Panc1 (cell line): Measurements from ENCODE around the gene ITFG1. TPM values are rescaled to one million over a fixed set of nuclear protein-coding genes. Genes with fewer than 3 reads are reported as not detected.

Experiments
- ATAC-seq: fragments of 200-7000 bp; cut with Tn5 transposase; 2 replicates; pipeline ENCODE4 v1.9.1; 2020; ENCODE audit warnings: mild to moderate bottlenecking, moderate library complexity
- BruUV-seq: library from RNA; stranded (reverse); fragments of 400-500 nt; replicated peaks from 2 replicates; lab custom pipeline; 2021; lab: Mats Ljungman, UMichigan
- CTCF ChIA-PET: fragments of 300-600 bp; sonication (Branson Sonifier 250); formaldehyde crosslinking; loops from one replicate; lab custom pipeline; 2022; ENCODE audit warnings: antibody characterized with exemption; lab: Charles Lee
- POLR2A ChIA-PET: fragments of 300-600 bp; sonication (Branson Sonifier 250); formaldehyde crosslinking; loops from one replicate; lab custom pipeline; 2022; ENCODE audit warnings: antibody characterized with exemption; lab: Charles Lee
- DNase-seq: peaks from one replicate; pipeline ENCODE4 v3.0.0-alpha.2; 2010; ENCODE audit warnings: low read depth, low spot score
- H3K27ac ChIP-seq: 2 replicates; pipeline ENCODE4 v1.5.1; 2011; ENCODE audit warnings: mild to moderate bottlenecking, low read length, inconsistent platforms
- H3K27me3 ChIP-seq: fragments of 200-500 bp; sonication (Bioruptor generic); 2 replicates; pipeline ENCODE4 v1.6.0; 2014; ENCODE audit warnings: low read length, inconsistent platforms; ENCODE audit not compliant: control insufficient read depth, insufficient read depth
- H3K36me3 ChIP-seq: fragments of 200-500 bp; sonication (Bioruptor generic); 2 replicates; pipeline ENCODE4 v1.5.1; 2014; ENCODE audit warnings: inconsistent platforms, mild to moderate bottlenecking, low read length, moderate library complexity; ENCODE audit not compliant: control insufficient read depth, insufficient read depth
- H3K4me1 ChIP-seq: 2 replicates; pipeline ENCODE4 v1.5.1; 2011; ENCODE audit warnings: inconsistent platforms, mild to moderate bottlenecking, low read length, moderate library complexity; ENCODE audit not compliant: control insufficient read depth, insufficient read depth
- H3K4me3 ChIP-seq, 2 experiments: 2 replicates each; pipeline ENCODE4 v1.5.1; 2011 to 2012; ENCODE audit warnings: low read depth in 2 of 2, low read length in 2 of 2, mild to moderate bottlenecking in 2 of 2, inconsistent platforms in 1 of 2, moderate library complexity in 1 of 2
- H3K9me3 ChIP-seq: fragments of 200-500 bp; sonication (Bioruptor generic); 2 replicates; pipeline ENCODE4 v1.5.1; 2014; ENCODE audit warnings: low read depth, mild to moderate bottlenecking, inconsistent platforms, low read length, moderate library complexity; ENCODE audit not compliant: control insufficient read depth, insufficient read depth
- POLR2AphosphoS5 ChIP-seq: IDR thresholded peaks from 2 replicates; pipeline ENCODE4 v1.6.1; 2012; ENCODE audit warnings: mild to moderate bottlenecking, low read depth, low read length, moderate library complexity
- SIN3A ChIP-seq: IDR thresholded peaks from 2 replicates; pipeline ENCODE4 v1.6.1; 2012; ENCODE audit warnings: low read depth, mild to moderate bottlenecking, low read length, moderate library complexity, borderline replicate concordance; ENCODE audit not compliant: insufficient read depth
- TCF7L2 ChIP-seq: IDR thresholded peaks from 2 replicates; pipeline ENCODE4 v1.6.1; 2011; ENCODE audit warnings: mild to moderate bottlenecking, low read depth, low read length, inconsistent platforms
- in situ Hi-C: cut with HindIII; loops from 2 replicates; pipeline ENCODE4 v1.10.0; 2016; ENCODE audit warnings: low sequenced_read_pairs, low pct_unique_long_range_greater_than_20kb
- intact Hi-C: fragments of 100-400 bp; cut with micrococcal nuclease; formaldehyde crosslinking; loops from one replicate; pipeline ENCODE4 v1.10.0; 2022; ENCODE audit not compliant: unreplicated experiment
- total RNA-seq: library from RNA; stranded (reverse); gene quantifications from one replicate; pipeline ENCODE4 v1.2.1, GENCODE V29; 2021; ENCODE audit not compliant: unreplicated experiment
- TF ChIP-seq, protein P1 (sequence below): fragments of 450-650 bp; IDR thresholded peaks from 2 replicates; pipeline ENCODE4 v1.5.1; 2017; ENCODE audit warnings: mild to moderate bottlenecking
- TF ChIP-seq, protein P2 (sequence below), 2 experiments: IDR thresholded peaks; 2 replicates each; pipeline ENCODE4 v1.6.1; 2011 to 2012; ENCODE audit warnings: low read depth in 2 of 2, control low read depth in 1 of 2, low read length in 1 of 2, mild to moderate bottlenecking in 1 of 2, moderate library complexity in 1 of 2; ENCODE audit not compliant: insufficient read depth in 1 of 2

The ITFG1 gene
- total RNA-seq, 1 experiment from 2014 or later = 26.5 TPM

DNA sequence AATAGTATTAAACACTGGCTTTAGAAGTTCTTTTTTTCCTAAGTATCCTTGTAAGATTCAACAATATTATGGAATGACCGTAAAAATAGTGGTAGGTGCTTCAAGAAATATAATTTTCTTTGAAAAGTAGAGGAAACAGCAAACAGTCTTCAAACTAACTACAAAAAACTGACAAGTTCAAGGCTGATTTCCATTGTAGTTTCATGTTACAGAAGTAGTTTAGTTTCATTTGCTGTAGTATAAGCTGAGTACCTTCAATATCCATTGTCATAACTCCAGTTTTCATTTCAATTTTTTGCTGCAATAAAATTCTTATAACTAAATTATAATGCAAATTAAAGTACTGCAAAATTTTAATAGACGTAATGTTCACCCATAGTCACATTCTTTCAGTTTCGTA lies 19.5 kb upstream of the ITFG1 start:
- H3K36me3 ChIP-seq = no peaks in the 10 kb centered on the region
- H3K4me1 ChIP-seq = no peaks in the 10 kb centered on the region
- no peak overlapping the region for H3K4me3 ChIP-seq
- ATAC-seq = no peak
- TF ChIP-seq SIN3A (no peak), POLR2AphosphoS5 (no peak), TCF7L2 (no peak)
- TF ChIP-seq, protein P1, sequence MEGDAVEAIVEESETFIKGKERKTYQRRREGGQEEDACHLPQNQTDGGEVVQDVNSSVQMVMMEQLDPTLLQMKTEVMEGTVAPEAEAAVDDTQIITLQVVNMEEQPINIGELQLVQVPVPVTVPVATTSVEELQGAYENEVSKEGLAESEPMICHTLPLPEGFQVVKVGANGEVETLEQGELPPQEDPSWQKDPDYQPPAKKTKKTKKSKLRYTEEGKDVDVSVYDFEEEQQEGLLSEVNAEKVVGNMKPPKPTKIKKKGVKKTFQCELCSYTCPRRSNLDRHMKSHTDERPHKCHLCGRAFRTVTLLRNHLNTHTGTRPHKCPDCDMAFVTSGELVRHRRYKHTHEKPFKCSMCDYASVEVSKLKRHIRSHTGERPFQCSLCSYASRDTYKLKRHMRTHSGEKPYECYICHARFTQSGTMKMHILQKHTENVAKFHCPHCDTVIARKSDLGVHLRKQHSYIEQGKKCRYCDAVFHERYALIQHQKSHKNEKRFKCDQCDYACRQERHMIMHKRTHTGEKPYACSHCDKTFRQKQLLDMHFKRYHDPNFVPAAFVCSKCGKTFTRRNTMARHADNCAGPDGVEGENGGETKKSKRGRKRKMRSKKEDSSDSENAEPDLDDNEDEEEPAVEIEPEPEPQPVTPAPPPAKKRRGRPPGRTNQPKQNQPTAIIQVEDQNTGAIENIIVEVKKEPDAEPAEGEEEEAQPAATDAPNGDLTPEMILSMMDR = no peak
- TF ChIP-seq, protein P2, sequence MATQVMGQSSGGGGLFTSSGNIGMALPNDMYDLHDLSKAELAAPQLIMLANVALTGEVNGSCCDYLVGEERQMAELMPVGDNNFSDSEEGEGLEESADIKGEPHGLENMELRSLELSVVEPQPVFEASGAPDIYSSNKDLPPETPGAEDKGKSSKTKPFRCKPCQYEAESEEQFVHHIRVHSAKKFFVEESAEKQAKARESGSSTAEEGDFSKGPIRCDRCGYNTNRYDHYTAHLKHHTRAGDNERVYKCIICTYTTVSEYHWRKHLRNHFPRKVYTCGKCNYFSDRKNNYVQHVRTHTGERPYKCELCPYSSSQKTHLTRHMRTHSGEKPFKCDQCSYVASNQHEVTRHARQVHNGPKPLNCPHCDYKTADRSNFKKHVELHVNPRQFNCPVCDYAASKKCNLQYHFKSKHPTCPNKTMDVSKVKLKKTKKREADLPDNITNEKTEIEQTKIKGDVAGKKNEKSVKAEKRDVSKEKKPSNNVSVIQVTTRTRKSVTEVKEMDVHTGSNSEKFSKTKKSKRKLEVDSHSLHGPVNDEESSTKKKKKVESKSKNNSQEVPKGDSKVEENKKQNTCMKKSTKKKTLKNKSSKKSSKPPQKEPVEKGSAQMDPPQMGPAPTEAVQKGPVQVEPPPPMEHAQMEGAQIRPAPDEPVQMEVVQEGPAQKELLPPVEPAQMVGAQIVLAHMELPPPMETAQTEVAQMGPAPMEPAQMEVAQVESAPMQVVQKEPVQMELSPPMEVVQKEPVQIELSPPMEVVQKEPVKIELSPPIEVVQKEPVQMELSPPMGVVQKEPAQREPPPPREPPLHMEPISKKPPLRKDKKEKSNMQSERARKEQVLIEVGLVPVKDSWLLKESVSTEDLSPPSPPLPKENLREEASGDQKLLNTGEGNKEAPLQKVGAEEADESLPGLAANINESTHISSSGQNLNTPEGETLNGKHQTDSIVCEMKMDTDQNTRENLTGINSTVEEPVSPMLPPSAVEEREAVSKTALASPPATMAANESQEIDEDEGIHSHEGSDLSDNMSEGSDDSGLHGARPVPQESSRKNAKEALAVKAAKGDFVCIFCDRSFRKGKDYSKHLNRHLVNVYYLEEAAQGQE (IDR thresholded peaks at IDR 0.05; ENCODE audit: insufficient read depth in 1 of 2, low read depth in 2 of 2, low read length in 1 of 2) = no peak
- in situ Hi-C loops (no loop called here), intact Hi-C loops (no loop called here)
- no peak overlapping the region for H3K27ac ChIP-seq
- ChIA-PET CTCF (no interaction called here), POLR2A (no interaction called here)
- no peak for DNase-seq
- no peaks in the 10 kb centered on the region for H3K27me3 ChIP-seq
- BruUV-seq = no TSS peak
- no peaks in the 10 kb centered on the region for H3K9me3 ChIP-seq

DNA sequence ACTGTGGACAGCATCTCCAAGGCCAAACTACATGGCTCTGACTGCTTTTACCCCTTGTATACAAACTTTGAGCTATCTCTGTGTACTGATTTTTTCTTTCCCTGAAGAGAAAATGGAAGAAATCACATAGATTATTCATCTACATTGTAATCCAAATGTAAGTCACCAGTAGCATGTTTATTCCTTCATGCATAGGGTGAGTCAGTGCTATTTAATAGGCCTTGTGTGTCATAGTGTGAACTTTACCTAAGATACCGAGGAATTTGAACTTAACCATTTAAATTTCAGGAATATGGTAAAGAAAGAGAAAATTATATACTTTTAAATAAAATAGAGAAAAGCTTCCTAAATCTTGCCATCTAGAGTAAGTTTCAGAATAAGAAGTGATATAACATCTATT lies 16.8 kb upstream of the ITFG1 start:
- TF ChIP-seq POLR2AphosphoS5 = no peak
- TF ChIP-seq SIN3A = no peak
- TF ChIP-seq, protein P1 = no peak
- TF ChIP-seq, protein P2 (IDR thresholded peaks at IDR 0.05; ENCODE audit: insufficient read depth in 1 of 2, low read depth in 2 of 2, low read length in 1 of 2) = no peak
- no peak for TF ChIP-seq TCF7L2
- H3K9me3 ChIP-seq = no peaks in the 10 kb centered on the region
- DNase-seq (no peak), ATAC-seq (no peak)
- POLR2A ChIA-PET = no interaction called here
- no peaks in the 10 kb centered on the region for H3K4me1 ChIP-seq
- no TSS peak for BruUV-seq
- CTCF ChIA-PET = no interaction called here
- in situ Hi-C loops (no loop called here), intact Hi-C loops (no loop called here)
- H3K36me3 ChIP-seq = no peaks in the 10 kb centered on the region
- no peaks in the 10 kb centered on the region for H3K27me3 ChIP-seq
- H3K27ac ChIP-seq = no peak overlapping the region
- no peak overlapping the region for H3K4me3 ChIP-seq
